Activated T-cell treated with anti-CD3 and anti-CD28 coated beads for 48 hours (primary cell): ENCODE data around the gene TBC1D10B.
"Not testable (repeated sequence)": the region's sequence is repeated elsewhere in the genome, so short reads cannot be mapped to it uniquely, and the experiment has no call there.

Source experiments
- DNase-seq: peaks from one replicate; pipeline ENCODE4 v3.0.0-alpha.2; 2020; ENCODE audit warnings: low read depth

The TBC1D10B gene

GRCh38 chr16:30324220-30324619 lies 46.1 kb downstream of the TBC1D10B start:
- DNase-seq: not testable (repeated sequence)

GRCh38 chr16:30318647-30319046 lies 51.6 kb downstream of the TBC1D10B start:
- DNase-seq: not testable (repeated sequence)

DNA sequence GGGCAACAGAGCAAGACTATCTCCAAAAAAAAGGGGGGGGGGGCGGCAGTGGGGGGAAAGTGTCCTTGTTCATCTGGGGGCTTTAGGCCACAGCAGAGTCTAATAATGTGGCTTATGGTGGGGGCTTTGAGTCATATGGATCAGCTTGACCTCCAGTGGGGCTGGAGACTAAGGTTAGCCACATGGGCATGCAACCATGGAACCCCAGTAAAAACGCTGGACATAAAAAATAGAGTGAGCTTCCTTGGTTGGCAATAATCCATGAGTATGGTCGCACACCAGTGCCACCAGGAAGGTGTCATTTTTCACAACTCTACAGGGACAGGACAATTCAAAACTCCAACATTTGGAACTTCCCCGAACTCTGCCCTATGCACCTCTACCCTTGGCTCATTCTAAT lies 59.4 kb downstream of the TBC1D10B start:
- not testable (repeated sequence) for DNase-seq

GRCh38 chr16:30309255-30309654 lies 61.0 kb downstream of the TBC1D10B start:
- DNase-seq: not testable (repeated sequence)
